GM21367 (cell line): ENCODE measurements around the gene EPB41L4A.

ENCODE experiments used
- ATAC-seq: cut with Tn5 transposase; IDR thresholded peaks from one replicate; pipeline ENCODE4 v1.9.1; 2021; ENCODE audit not compliant: unreplicated experiment

EPB41L4A gene

GRCh38 chr5:112356178-112356956 lies 62.7 kb downstream of the EPB41L4A start:
- no peak for ATAC-seq

- ATAC-seq, result no peak
Observed at GRCh38 chr5:112355058-112355685, 63.9 kb downstream of the EPB41L4A start.

GRCh38 chr5:112353678-112354077 lies 65.4 kb downstream of the EPB41L4A start:
- no peak for ATAC-seq

- no peak for ATAC-seq
Observed at GRCh38 chr5:112351225-112351624, 67.9 kb downstream of the EPB41L4A start.

GRCh38 chr5:112350626-112351025 lies 68.5 kb downstream of the EPB41L4A start:
- no peak for ATAC-seq

- ATAC-seq, result no peak
Observed at GRCh38 chr5:112349371-112349770, 69.7 kb downstream of the EPB41L4A start.

- ATAC-seq, result no peak
Observed at GRCh38 chr5:112348915-112349314, 70.2 kb downstream of the EPB41L4A start.

- ATAC-seq, result no peak
Observed at GRCh38 chr5:112348387-112348786, 70.7 kb downstream of the EPB41L4A start.

- ATAC-seq, result peak; percentile 52
Observed at GRCh38 chr5:112346411-112347044, 72.5 kb downstream of the EPB41L4A start.

GRCh38 chr5:112344540-112344939 lies 74.5 kb downstream of the EPB41L4A start:
- no peak for ATAC-seq

- no peak for ATAC-seq
Observed at GRCh38 chr5:112342389-112342788, 76.7 kb downstream of the EPB41L4A start.

- ATAC-seq, result no peak
Observed at GRCh38 chr5:112339761-112340160, 79.3 kb downstream of the EPB41L4A start.

GRCh38 chr5:112338681-112339337 lies 80.3 kb downstream of the EPB41L4A start:
- ATAC-seq, result no peak

- no peak for ATAC-seq
Observed at GRCh38 chr5:112333331-112333781, 85.7 kb downstream of the EPB41L4A start.

GRCh38 chr5:112331892-112332291 lies 87.2 kb downstream of the EPB41L4A start:
- no peak for ATAC-seq

- ATAC-seq, result peak; percentile 94
Observed at GRCh38 chr5:112329419-112330090, 89.5 kb downstream of the EPB41L4A start.

GRCh38 chr5:112323166-112323565 lies 95.9 kb downstream of the EPB41L4A start:
- no peak for ATAC-seq

GRCh38 chr5:112320408-112320807 lies 98.7 kb downstream of the EPB41L4A start:
- no peak for ATAC-seq

GRCh38 chr5:112318346-112318745 lies 100.7 kb downstream of the EPB41L4A start:
- ATAC-seq, result no peak

- ATAC-seq, result no peak
Observed at GRCh38 chr5:112317866-112318265, 101.2 kb downstream of the EPB41L4A start.

- no peak for ATAC-seq
Observed at GRCh38 chr5:112316731-112317130, 102.3 kb downstream of the EPB41L4A start.
